Neural cell (in vitro differentiated cells): ENCODE data around the gene CSNK1E. TPM values are rescaled to one million over a fixed set of nuclear protein-coding genes. Genes with fewer than 3 reads are reported as not detected.

Experiments
- H2AFZ ChIP-seq: fragments of 200-600, 300-800 bp; sonication (generic), shearing (Covaris generic); 2 replicates; pipeline ENCODE4 v1.6.0; 2014; ENCODE audit warnings: low read depth, mild to moderate bottlenecking, antibody characterized with exemption, low read length, moderate library complexity
- H3F3A ChIP-seq: fragments of 200-600 bp; shearing (Covaris generic); 2 replicates; pipeline ENCODE4 v1.6.1; 2016; ENCODE audit warnings: mild to moderate bottlenecking, moderate library complexity, mixed read lengths, antibody characterized with exemption, low read length; ENCODE audit not compliant: insufficient read depth, poor library complexity, severe bottlenecking
- H3K27ac ChIP-seq: fragments of 200-600, 300-800 bp; sonication (generic), shearing (Covaris generic); 2 replicates; pipeline ENCODE4 v1.5.1; 2014; ENCODE audit warnings: mild to moderate bottlenecking, low read length, moderate library complexity
- H3K27me3 ChIP-seq: fragments of 300-800, 200-600 bp; sonication (generic), shearing (Covaris generic); 2 replicates; pipeline ENCODE4 v1.6.0; 2014; ENCODE audit warnings: mild to moderate bottlenecking, low read depth, low read length, moderate library complexity; ENCODE audit not compliant: insufficient read depth
- H3K36me3 ChIP-seq: fragments of 300-800, 200-600 bp; sonication (generic), shearing (Covaris generic); 2 replicates; pipeline ENCODE4 v1.5.1; 2014; ENCODE audit warnings: mild to moderate bottlenecking, antibody characterized with exemption, low read length, moderate library complexity; ENCODE audit not compliant: insufficient read depth
- H3K4me2 ChIP-seq: fragments of 300-800, 200-600 bp; sonication (generic), shearing (Covaris generic); 2 replicates; pipeline ENCODE4 v1.6.0; 2014; ENCODE audit warnings: mild to moderate bottlenecking, low read length
- H3K4me3 ChIP-seq: fragments of 300-800, 200-600 bp; sonication (generic), shearing (Covaris generic); 2 replicates; pipeline ENCODE4 v1.5.1; 2014; ENCODE audit warnings: mild to moderate bottlenecking, low read length, moderate library complexity
- H3K79me2 ChIP-seq: fragments of 200-600 bp; shearing (Covaris generic); replicated peaks from 2 replicates; pipeline ENCODE4 v1.6.0; 2014; ENCODE audit warnings: mild to moderate bottlenecking, low read length, moderate library complexity; ENCODE audit not compliant: insufficient read depth
- H3K9ac ChIP-seq: fragments of 300-800, 200-600 bp; sonication (generic), shearing (Covaris generic); 2 replicates; pipeline ENCODE4 v1.6.1; 2016; ENCODE audit warnings: mild to moderate bottlenecking, low read length, mixed read lengths
- H3K9me2 ChIP-seq: fragments of 200-600 bp; shearing (Covaris generic); 2 replicates; pipeline ENCODE4 v1.6.1; 2016; ENCODE audit warnings: mild to moderate bottlenecking, low read length, mixed read lengths; ENCODE audit not compliant: insufficient read depth
- H3K9me3 ChIP-seq: fragments of 200-600, 300-800 bp; sonication (generic), shearing (Covaris generic); 2 replicates; pipeline ENCODE4 v1.6.1; 2016; ENCODE audit warnings: mild to moderate bottlenecking, mixed run types, low read length, moderate library complexity, mixed read lengths
- H4K20me1 ChIP-seq: fragments of 200-600 bp; shearing (Covaris generic); 2 replicates; pipeline ENCODE4 v1.6.1; 2016; ENCODE audit warnings: mild to moderate bottlenecking, mixed run types; ENCODE audit not compliant: insufficient read depth
- CTCF ChIP-seq: fragments of 450-650 bp; IDR thresholded peaks from 2 replicates; pipeline ENCODE4 v1.5.1; 2014; ENCODE audit warnings: antibody characterized with exemption, mild to moderate bottlenecking, moderate library complexity; ENCODE audit not compliant: poor library complexity, severe bottlenecking
- EP300 ChIP-seq: fragments of 450-650 bp; conservative IDR thresholded peaks from 2 replicates; pipeline ENCODE4 v1.6.1; 2014; ENCODE audit warnings: antibody characterized with exemption, mild to moderate bottlenecking, moderate library complexity; ENCODE audit not compliant: poor library complexity, severe bottlenecking
- EZH2 ChIP-seq: fragments of 200-600, 300-800 bp; shearing (Covaris generic), sonication (generic); IDR thresholded peaks from 2 replicates; pipeline ENCODE4 v1.6.1; 2014; ENCODE audit warnings: antibody characterized with exemption, low read length, borderline replicate concordance, mild to moderate bottlenecking; ENCODE audit not compliant: insufficient read depth, poor library complexity, severe bottlenecking
- MXI1 ChIP-seq: fragments of 450-650 bp; conservative IDR thresholded peaks from 2 replicates; pipeline ENCODE4 v1.6.1; 2014; ENCODE audit warnings: antibody characterized with exemption, mild to moderate bottlenecking; ENCODE audit not compliant: poor library complexity, severe bottlenecking
- POLR2AphosphoS5 ChIP-seq: IDR thresholded peaks from 2 replicates; pipeline ENCODE4 v1.6.1; 2012
- RAD21 ChIP-seq: fragments of 450-650 bp; conservative IDR thresholded peaks from 2 replicates; pipeline ENCODE4 v1.6.1; 2014; ENCODE audit warnings: antibody characterized with exemption, mild to moderate bottlenecking, moderate library complexity
- REST ChIP-seq: IDR thresholded peaks from 2 replicates; pipeline ENCODE4 v1.6.1; 2012; ENCODE audit warnings: borderline replicate concordance
- SMC3 ChIP-seq: fragments of 450-650 bp; conservative IDR thresholded peaks from 2 replicates; pipeline ENCODE4 v1.6.1; 2014; ENCODE audit warnings: antibody characterized with exemption, mild to moderate bottlenecking, moderate library complexity; ENCODE audit not compliant: poor library complexity
- TAF1 ChIP-seq: IDR thresholded peaks from 2 replicates; pipeline ENCODE4 v1.6.1; 2012; ENCODE audit warnings: low read depth
- polyA plus RNA-seq: library from polyadenylated mRNA; depleted of rRNA; stranded (reverse); fragments of >200 nt; gene quantifications from 2 replicates; pipeline ENCODE4 v1.2.3, GENCODE V29; 2014

The CSNK1E gene
- polyA plus RNA-seq, 1 donor from 2014 or later = 230 TPM

GRCh38 chr22:38304526-38304925 lies 12.7 kb downstream of the CSNK1E start:
- Histone ChIP-seq H3K4me2 (no peak overlapping the region), H3F3A (no peaks in the 10 kb centered on the region), H3K9ac (no peak overlapping the region), H3K79me2 (peaks cover 50% of the 10 kb centered on the region), H4K20me1 (peaks cover 53% of the 10 kb centered on the region), H3K27me3 (no peaks in the 10 kb centered on the region), H2AFZ (no peak overlapping the region), H3K4me3 (no peak overlapping the region), H3K36me3 (no peaks in the 10 kb centered on the region), H3K9me3 (no peaks in the 10 kb centered on the region), H3K27ac (no peak overlapping the region), H3K9me2 (no peaks in the 10 kb centered on the region)
- no peak for TF ChIP-seq POLR2AphosphoS5
- TF ChIP-seq EZH2 = no peak
- no peak for TF ChIP-seq SMC3
- TF ChIP-seq RAD21 = no peak
- no peak for TF ChIP-seq REST
- no peak for TF ChIP-seq MXI1
- TF ChIP-seq CTCF = no peak
- TF ChIP-seq TAF1 = no peak
- TF ChIP-seq EP300 = no peak

- Histone ChIP-seq H3K27me3 (no peaks in the 10 kb centered on the region), H3K4me3 (no peak overlapping the region), H3K36me3 (no peaks in the 10 kb centered on the region), H3K79me2 (peaks cover 45% of the 10 kb centered on the region), H3K9me3 (no peaks in the 10 kb centered on the region), H3F3A (no peaks in the 10 kb centered on the region), H3K9me2 (no peaks in the 10 kb centered on the region), H3K9ac (no peak overlapping the region), H3K4me2 (no peak overlapping the region), H3K27ac (no peak overlapping the region), H2AFZ (no peak overlapping the region), H4K20me1 (peaks cover 50% of the 10 kb centered on the region)
- no peak for TF ChIP-seq RAD21
- no peak for TF ChIP-seq MXI1
- no peak for TF ChIP-seq REST
- TF ChIP-seq SMC3 = no peak
- TF ChIP-seq EZH2 = no peak
- TF ChIP-seq EP300 = no peak
- no peak for TF ChIP-seq CTCF
- no peak for TF ChIP-seq POLR2AphosphoS5
- TF ChIP-seq TAF1 = no peak
Measured at GRCh38 chr22:38303974-38304373, 13.3 kb downstream of the CSNK1E start.
